WI38 (cell line): ENCODE results near the gene METTL14.

Source experiments
- H3K4me3 ChIP-seq: 2 replicates; pipeline ENCODE4 v1.5.1; 2011; ENCODE audit warnings: low read depth, mild to moderate bottlenecking, control low read depth, low read length
- CTCF ChIP-seq: IDR thresholded peaks from 2 replicates; pipeline ENCODE4 v1.5.1; 2012; ENCODE audit warnings: low read depth, mild to moderate bottlenecking, control low read depth, low read length

The METTL14 gene

GRCh38 chr4:118754890-118755289, 69.7 kb downstream of the METTL14 start:
- H3K4me3 ChIP-seq, result no peak overlapping the region
- TF ChIP-seq CTCF, result no peak

GRCh38 chr4:118755438-118756226, 70.4 kb downstream of the METTL14 start:
- no peak for TF ChIP-seq CTCF
- no peak overlapping the region for H3K4me3 ChIP-seq

- H3K4me3 ChIP-seq, result no peak overlapping the region
- no peak for TF ChIP-seq CTCF
Observed at GRCh38 chr4:118756429-118756828, 71.2 kb downstream of the METTL14 start.

- no peak for TF ChIP-seq CTCF
- no peak overlapping the region for H3K4me3 ChIP-seq
Observed at GRCh38 chr4:118756958-118757357, 71.8 kb downstream of the METTL14 start.

- H3K4me3 ChIP-seq, result no peak overlapping the region
- TF ChIP-seq CTCF, result no peak
Observed at GRCh38 chr4:118757761-118758251, 72.6 kb downstream of the METTL14 start.

GRCh38 chr4:118758293-118758692, 73.1 kb downstream of the METTL14 start:
- H3K4me3 ChIP-seq, result no peak overlapping the region
- TF ChIP-seq CTCF, result no peak

GRCh38 chr4:118759481-118759880, 74.3 kb downstream of the METTL14 start:
- no peak overlapping the region for H3K4me3 ChIP-seq
- TF ChIP-seq CTCF, result no peak
